ENCODE results near the gene SETMAR. TPM values are rescaled to one million over a fixed set of nuclear protein-coding genes. Genes with fewer than 3 reads are reported as not detected.

The SETMAR gene
- total RNA-seq, 1 experiment from 2014 or later, result 9.4 TPM

- Histone ChIP-seq H3K4me1 (ENCODE audit: control insufficient read depth in 1 of 2, insufficient read depth in 2 of 2, low read length in 2 of 2) (no peaks in the 10 kb centered on the region), H3K9ac (ENCODE audit: low read length) (no peak overlapping the region), H3K4me3 (replicated peaks in 1 of 2; ENCODE audit: low read depth in 1 of 2, low read length in 2 of 2) (no peak overlapping the region), H3K27ac (ENCODE audit: low read depth, low read length) (no peak overlapping the region), H3K36me3 (ENCODE audit: control insufficient read depth in 1 of 2, insufficient read depth in 2 of 2, low read length in 2 of 2) (no peaks in the 10 kb centered on the region), H3K27me3 (ENCODE audit: insufficient read depth, low read length) (no peaks in the 10 kb centered on the region), H4K20me1 (ENCODE audit: insufficient read depth) (no peaks in the 10 kb centered on the region), H3K9me3 (ENCODE audit: control insufficient read depth in 1 of 2, insufficient read depth in 1 of 2, low read depth in 1 of 2, low read length in 2 of 2) (no peaks in the 10 kb centered on the region), H3K79me2 (ENCODE audit: insufficient read depth, low read length) (no peaks in the 10 kb centered on the region), H3K9me2 (ENCODE audit: insufficient read depth) (no peaks in the 10 kb centered on the region), H2AFZ (ENCODE audit: low read depth, low read length, poor library complexity, severe bottlenecking) (no peak overlapping the region), H3K4me2 (ENCODE audit: low read length) (no peak overlapping the region)
- no peak for ATAC-seq
- TF ChIP-seq ZFX (IDR thresholded peaks at IDR 0.05), result no peak
- TF ChIP-seq POLR2AphosphoS5 (IDR thresholded peaks at IDR 0.05; ENCODE audit: low read depth, low read length), result no peak
- no peak for TF ChIP-seq RAD21 (IDR thresholded peaks at IDR 0.05; ENCODE audit: low read depth)
- TF ChIP-seq SP1 (IDR thresholded peaks at IDR 0.05; ENCODE audit: low read depth), result no peak
- TF ChIP-seq EGR1 (IDR thresholded peaks at IDR 0.05; ENCODE audit: low read depth), result no peak
- no peak for TF ChIP-seq EZH2 (IDR thresholded peaks at IDR 0.05)
- TF ChIP-seq ZNF274 (IDR thresholded peaks at IDR 0.05; ENCODE audit: low read depth, low read length), result no peak
- no peak for TF ChIP-seq CBX3 (IDR thresholded peaks at IDR 0.05; ENCODE audit: low read depth)
- no peak for TF ChIP-seq FOSL1 (IDR thresholded peaks at IDR 0.05; ENCODE audit: low read depth)
- TF ChIP-seq POLR2A (IDR thresholded peaks at IDR 0.05; ENCODE audit: borderline replicate concordance, extremely low read depth, insufficient read depth, insufficient read length), result no peak
- no peak for TF ChIP-seq ATF3 (IDR thresholded peaks at IDR 0.05)
- TF ChIP-seq CTCF (IDR thresholded peaks at IDR 0.05 in 2 of 3, conservative IDR thresholded peaks at IDR 0.05 in 1 of 3; ENCODE audit: borderline replicate concordance in 1 of 3, insufficient read depth in 1 of 3, low read depth in 2 of 3, low read length in 2 of 3), result no peak
- intact Hi-C loops (cut with micrococcal nuclease), result no loop called here
- no peak for DNase-seq (ENCODE audit: low read depth, low spot score)
- RAD21 ChIA-PET (ENCODE audit: low non-redundant PET in 1 of 2, low total read pairs in 2 of 2, uncharacterized antibody in 2 of 2, unreplicated experiment in 2 of 2), result no interaction called here
- no TSS peak for BruUV-seq (replicated peaks)
- CTCF ChIA-PET, result no interaction called here
- POLR2A ChIA-PET, result no interaction called here
These were observed 39.1 kb upstream of the SETMAR start for GRCh38 chr3:4264040-4264439.
